Upper lobe of left lung (tissue), 4 donors: ENCODE results near the gene LRRK1.

Source experiments
- CTCF ChIP-seq, 6 experiments: fragments of 450-650 bp in 4 of 6; fragments of 200-600 bp in 2 of 6; sonication (generic) in 2 of 6; IDR thresholded peaks; one replicate each; pipeline ENCODE4 v1.5.1; 2016 to 2019; ENCODE audit warnings: antibody characterized with exemption in 6 of 6
- EP300 ChIP-seq, 4 donors: sonication (generic); formaldehyde crosslinking; IDR thresholded peaks; one replicate each; pipeline ENCODE4 v1.5.1; 2017; ENCODE audit warnings: antibody characterized with exemption in 4 of 4, control low read depth in 2 of 4
- POLR2AphosphoS5 ChIP-seq, 2 donors: sonication (generic); formaldehyde crosslinking; IDR thresholded peaks; one replicate each; pipeline ENCODE4 v1.5.1; 2017; ENCODE audit warnings: antibody characterized with exemption in 2 of 2

GRCh38 chr15:101038327-101039003 is 119.3 kb downstream of the LRRK1 start:
- no peak for TF ChIP-seq POLR2AphosphoS5 (IDR thresholded peaks at IDR 0.05)
- TF ChIP-seq CTCF (IDR thresholded peaks at IDR 0.05), result no peak
- TF ChIP-seq EP300 (IDR thresholded peaks at IDR 0.05), result no peak
